GM13977 (cell line): Measurements from ENCODE around the gene KRT27.

Experiments used
- DNase-seq: peaks from one replicate; pipeline ENCODE4 v3.0.0; 2012; ENCODE audit warnings: low spot score
- in situ Hi-C: fragments of 300-500 bp; cut with MboI; formaldehyde crosslinking; loops from one replicate; pipeline ENCODE4 v1.12.0; 2022; ENCODE audit warnings: low sequenced_read_pairs, low pct_unique_long_range_greater_than_20kb, mixed read lengths, inconsistent platforms; ENCODE audit not compliant: unreplicated experiment
- TF ChIP-seq, protein P1 (sequence below): IDR thresholded peaks from 2 replicates; pipeline ENCODE4 v1.5.1; 2012; ENCODE audit warnings: mild to moderate bottlenecking, control low read depth; ENCODE audit not compliant: insufficient read depth; ENCODE audit errors: extremely low read depth, missing control alignments

The KRT27 gene, protein sequence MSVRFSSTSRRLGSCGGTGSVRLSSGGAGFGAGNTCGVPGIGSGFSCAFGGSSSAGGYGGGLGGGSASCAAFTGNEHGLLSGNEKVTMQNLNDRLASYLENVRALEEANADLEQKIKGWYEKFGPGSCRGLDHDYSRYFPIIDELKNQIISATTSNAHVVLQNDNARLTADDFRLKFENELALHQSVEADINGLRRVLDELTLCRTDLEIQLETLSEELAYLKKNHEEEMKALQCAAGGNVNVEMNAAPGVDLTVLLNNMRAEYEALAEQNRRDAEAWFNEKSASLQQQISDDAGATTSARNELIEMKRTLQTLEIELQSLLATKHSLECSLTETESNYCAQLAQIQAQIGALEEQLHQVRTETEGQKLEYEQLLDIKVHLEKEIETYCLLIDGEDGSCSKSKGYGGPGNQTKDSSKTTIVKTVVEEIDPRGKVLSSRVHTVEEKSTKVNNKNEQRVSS

DNA sequence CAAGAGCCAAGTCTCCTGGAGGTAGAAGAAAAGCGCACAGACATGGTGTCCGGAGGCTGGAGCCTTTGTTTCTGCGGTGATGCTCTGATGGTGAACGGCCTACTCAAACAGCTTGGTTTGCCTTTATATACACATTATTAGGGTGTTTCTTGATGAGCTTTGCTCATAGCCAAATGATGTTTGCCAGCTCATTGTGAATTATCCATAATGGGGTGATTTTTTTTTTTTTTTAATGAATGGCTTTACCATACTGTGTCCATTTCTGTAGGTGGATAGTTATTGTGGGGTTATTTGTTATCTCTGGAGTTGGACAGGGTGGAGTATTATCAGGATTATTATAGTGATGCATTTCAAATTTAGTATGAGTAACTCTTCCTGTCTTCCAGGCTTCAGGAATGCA, at the start of gene KRT27:
KRT27 (minus strand) TSS at position 101 of the 400 bp plus-strand sequence; CDS start at position 44, 57 bp downstream.
- TF ChIP-seq, protein P1, sequence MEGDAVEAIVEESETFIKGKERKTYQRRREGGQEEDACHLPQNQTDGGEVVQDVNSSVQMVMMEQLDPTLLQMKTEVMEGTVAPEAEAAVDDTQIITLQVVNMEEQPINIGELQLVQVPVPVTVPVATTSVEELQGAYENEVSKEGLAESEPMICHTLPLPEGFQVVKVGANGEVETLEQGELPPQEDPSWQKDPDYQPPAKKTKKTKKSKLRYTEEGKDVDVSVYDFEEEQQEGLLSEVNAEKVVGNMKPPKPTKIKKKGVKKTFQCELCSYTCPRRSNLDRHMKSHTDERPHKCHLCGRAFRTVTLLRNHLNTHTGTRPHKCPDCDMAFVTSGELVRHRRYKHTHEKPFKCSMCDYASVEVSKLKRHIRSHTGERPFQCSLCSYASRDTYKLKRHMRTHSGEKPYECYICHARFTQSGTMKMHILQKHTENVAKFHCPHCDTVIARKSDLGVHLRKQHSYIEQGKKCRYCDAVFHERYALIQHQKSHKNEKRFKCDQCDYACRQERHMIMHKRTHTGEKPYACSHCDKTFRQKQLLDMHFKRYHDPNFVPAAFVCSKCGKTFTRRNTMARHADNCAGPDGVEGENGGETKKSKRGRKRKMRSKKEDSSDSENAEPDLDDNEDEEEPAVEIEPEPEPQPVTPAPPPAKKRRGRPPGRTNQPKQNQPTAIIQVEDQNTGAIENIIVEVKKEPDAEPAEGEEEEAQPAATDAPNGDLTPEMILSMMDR: no peak
- no peak for DNase-seq
- in situ Hi-C loops: no loop called here

DNA sequence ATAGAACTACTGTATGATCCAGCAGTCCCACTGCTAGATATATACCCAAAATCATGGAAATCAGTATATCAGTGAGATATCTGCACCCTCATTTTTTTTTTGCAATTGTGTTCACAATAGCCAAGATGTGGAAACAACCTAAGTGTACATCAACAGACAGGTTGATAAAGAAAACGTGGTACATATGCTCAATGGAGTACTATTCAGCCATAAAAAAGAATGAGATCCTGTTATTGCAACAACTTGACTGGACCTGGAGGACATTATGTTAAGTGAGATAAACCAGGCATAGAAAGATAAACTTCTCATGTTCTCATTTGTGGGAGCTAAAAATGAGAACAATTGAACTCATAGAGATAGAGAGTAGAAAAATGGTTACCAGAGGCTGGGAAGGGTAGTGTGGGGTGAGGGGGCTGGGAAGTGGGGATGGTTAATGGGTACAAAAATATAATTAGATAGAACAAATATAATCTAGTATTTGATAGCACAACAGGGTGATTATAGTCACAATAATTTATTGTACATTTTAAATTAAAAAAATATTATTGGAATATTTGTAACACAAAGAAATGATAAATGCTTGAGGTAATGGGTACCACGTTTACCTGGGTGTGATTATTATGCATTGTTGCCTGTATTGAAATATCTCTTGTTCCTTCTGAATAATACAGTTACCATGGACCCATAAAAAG, 47.9 kb upstream of the KRT27 start:
- TF ChIP-seq, protein P1: no peak
- DNase-seq: no peak
- in situ Hi-C loops: no loop called here

- in situ Hi-C loops: no loop called here
- TF ChIP-seq, protein P1: no peak
- no peak for DNase-seq
Observed at GRCh38 chr17:40828454-40829044, 46.2 kb upstream of the KRT27 start.

DNA sequence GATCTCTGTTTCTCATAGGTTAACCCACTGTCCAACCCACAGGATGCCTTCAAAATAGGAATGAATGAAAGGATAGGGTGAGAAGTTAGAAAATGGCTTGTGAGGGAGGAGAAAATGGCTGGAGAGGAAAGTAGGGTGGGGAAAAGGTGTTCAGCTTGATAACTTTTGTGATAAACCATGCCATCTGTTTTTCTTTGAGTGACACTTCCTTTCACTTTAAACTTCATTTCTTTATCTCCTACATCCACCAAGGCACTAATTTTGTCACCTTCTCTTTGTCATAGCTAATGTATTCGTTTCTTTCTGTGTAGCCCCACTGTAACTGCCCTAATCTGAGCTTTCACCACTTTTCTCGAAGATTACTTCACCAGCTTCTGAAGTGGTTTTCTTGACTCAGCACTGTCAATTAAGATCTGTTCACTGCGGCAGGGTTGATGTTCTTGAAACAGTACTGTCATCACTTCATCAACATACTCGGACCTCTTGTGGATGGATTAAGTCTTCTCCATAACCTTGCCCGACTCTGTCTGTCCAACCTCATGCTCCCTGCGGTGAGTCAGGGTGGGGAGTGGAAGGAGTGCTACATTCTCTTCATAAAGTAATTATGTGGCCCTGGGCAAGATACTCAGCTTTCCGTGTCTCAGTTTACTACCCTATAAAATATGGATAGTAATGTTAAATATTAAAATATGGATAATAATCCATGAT, 45.5 kb upstream of the KRT27 start:
- in situ Hi-C loops: no loop called here
- no peak for DNase-seq
- TF ChIP-seq, protein P1: no peak

- DNase-seq: no peak
- TF ChIP-seq, protein P1: no peak
- in situ Hi-C loops: no loop called here
Observed at GRCh38 chr17:40825599-40825998, 43.2 kb upstream of the KRT27 start.

DNA sequence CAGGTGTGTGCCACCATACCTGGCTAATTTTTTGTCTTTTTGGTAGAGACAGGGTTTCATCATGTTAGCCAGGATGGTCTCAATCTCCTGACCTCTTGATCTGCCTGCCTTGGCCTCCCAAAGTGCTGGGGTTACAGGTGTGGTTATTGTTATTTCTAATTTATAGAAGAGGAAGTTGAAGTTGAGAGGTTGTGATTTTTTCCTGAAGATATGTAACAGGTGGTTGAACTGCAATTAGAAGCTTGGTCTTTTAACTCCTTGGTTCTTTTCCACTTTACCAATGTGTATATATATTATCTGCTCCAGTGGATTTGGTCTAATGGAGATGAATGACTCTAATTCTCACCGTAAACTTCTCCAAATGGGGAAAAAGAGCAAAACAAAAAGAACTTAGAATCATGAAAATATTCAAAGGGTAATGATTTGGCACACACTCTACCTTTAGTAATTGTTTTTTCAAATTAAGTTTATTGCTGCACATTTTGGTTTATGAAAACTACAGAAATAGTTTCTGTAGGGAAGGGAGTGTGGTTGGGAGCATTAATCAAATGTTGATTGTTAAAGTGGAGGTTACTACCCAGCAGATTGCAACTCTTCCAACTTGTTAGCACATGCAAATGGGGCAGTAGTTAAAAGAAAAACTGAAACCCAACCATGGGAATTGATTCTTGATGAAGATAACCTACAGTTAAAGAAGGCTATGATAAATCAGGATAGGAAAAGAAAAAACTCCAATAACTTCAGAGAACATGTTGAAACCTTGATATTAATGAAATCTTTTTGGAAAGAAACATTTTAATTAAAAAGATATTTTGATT, 41.9 kb upstream of the KRT27 start:
- TF ChIP-seq, protein P1: no peak
- no peak for DNase-seq
- in situ Hi-C loops: no loop called here
